ENCODE measurements around the gene LTBP1.
A peak's percentile ranks its signal among the peaks of the same experiment; 100 is the strongest.

The LTBP1 gene

DNA sequence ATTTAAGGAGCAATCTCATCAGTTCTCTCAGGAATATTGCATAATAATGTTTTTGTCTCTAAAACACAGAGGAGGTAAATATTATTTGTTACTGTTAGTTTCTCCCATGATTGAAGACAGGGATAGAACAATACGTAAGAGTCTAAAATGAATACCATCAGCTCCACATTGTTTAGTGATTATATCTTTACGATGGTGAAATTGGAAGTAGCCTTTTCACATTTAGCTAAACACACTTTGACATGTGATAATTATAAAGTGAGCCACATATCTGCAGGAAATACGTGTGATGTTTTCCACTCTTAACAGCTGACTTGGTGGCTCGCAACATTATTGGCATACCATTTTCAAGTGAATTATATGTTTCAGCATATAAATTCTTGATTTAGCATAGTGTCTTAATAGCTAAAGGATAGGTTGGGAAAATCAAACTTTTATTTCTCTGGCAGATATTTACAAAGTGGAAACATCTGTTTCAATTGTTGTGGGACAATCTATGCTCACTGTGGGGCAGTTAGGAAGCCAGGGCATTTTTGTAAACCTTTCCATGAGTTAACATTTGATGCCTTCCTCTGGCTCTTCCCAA is 321.6 kb downstream of the LTBP1 start:
- DNase-seq (ENCODE audit: low read depth), result no peak

DNA sequence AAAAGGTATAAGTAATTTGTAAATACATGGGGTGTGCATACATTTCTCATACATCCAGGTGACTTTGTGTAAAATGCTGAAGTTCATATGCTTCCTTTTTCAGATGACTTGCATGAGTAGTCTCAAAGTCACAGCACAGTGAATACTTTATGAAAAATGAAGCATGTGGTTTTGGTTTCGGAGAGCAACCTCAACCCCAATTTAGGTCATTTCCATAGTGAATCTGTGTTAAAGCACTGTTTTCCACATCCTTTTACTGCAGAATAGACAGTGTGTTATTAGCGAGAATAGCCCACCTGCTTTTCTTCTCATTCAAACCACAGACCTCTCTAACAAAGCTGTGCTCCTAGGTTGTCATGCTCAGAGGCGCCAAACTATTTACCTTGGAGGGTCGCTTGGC is 325.2 kb downstream of the LTBP1 start:
- DNase-seq (ENCODE audit: low read depth), result no peak

DNA sequence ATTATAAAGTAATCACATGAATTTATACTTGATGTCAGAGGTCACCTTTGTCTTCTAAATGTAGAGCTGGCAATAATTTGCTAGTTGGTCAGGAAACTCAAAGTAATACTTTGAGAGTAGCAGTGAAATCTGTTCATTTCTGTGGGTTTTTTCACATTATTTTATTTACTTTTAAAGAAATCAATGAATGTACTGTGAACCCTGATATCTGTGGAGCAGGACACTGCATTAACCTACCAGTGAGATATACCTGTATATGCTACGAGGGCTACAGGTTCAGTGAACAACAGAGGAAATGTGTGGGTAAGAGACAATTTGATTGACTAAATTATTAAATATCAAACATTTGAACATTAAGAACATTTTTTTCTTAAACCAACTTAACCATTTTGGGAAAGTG is 326.7 kb downstream of the LTBP1 start:
- DNase-seq (ENCODE audit: low read depth), result no peak

DNA sequence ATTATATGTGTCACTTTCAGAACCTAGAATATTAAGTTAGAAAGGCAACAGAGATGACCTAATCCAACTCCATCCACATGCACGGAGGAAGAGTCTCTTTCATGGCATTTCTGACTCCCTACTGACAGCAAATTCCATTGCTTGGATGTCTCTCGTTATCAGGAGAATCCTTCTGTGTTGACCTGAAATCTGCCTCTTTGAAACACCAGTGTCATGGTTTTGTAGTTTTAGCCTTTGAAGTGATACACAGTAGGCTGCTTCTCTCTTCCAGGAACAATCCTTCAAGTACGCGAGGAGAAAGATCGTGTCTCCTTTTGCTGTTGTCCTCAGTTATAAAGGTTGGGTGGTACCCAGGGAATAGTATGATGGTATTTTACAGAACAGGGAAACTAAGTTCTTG is 327.8 kb downstream of the LTBP1 start:
- DNase-seq (ENCODE audit: low read depth), result no peak

DNA sequence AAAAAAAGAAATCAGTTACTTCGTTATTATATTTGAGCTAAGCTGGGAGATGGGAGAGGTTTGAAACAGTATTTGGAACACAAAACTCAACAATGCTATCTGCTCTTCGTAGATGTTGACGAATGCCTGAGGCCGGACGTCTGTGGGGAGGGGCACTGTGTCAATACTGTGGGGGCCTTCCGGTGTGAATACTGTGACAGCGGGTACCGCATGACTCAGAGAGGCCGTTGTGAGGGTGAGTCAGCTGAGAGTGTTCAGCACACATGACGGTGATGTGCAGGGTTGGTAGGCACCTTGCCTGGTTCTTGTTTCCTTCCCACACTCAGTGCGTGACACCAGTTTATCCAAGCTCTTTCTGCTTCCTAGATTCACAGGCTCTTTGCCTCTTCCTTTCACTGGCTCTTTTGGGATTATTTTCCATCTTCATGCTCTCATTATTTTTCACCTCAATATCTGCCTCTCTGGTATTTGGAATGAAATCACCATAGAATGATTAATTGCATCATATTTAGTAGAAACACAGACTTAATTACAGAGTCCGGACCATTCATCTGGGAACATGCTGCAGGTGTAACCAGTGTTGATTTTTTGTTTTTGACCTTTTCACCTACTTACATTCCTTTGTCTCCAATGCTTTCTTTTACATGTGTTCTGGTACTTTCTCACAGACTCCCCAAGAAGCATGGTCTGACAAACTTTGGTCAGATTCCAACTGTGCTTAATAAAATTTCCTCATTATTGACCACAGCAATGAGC is 329.1 kb downstream of the LTBP1 start:
- DNase-seq (ENCODE audit: low read depth), result peak; percentile 11

DNA sequence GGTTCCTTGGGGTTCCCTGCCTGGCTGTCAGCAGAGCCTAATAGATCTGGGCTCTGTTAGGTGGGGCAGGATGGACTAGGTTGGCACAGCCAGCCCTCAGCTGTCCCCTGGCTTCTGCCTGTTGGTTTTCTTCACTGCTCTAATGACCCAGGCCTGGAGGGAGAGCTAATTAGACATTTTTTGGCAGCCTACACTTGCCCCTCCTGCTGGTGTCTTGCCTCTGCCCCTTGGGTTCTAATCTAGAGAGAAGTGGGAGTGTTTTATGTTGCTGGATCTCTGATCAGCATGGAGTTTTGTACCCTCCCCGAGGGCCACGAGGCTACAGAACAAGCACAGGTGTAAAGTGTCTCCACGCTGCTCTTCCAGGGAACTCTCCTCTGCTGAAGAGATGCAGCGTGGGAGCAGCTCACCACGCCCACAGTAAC is 330.3 kb downstream of the LTBP1 start:
- no peak for DNase-seq (ENCODE audit: low read depth)

DNA sequence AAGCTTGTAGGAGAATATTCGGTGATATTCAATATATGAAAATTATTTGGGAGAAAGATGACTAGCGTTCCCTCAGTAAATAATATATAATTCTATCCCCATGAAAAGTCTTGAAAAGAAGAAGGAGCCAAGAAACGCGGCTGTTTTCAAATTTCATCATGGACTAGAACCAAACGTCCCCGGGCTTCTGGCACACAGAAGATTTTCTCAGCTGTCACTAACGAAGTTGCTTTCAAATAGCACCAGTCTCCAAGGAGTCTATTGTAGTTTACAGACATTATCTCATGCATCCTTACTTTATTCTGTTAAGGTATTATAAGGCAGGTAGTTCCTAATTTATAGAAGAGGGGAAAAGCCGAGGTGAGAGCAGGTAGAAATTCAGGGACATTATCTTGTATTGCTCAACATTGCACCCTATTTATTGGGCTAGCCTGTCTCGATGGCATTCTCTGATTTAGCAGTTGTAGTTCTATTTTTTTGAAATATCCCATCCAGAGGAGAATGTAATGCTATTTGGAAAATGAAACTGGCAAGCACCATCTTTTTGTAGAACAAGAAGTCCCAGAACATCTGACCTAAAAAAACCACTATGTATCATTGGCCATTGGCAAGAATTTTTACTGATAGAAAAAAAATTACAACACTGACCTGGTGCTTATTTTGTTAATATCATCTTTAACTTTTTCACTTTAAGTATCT is 331.6 kb downstream of the LTBP1 start:
- DNase-seq (ENCODE audit: low read depth), result no peak

DNA sequence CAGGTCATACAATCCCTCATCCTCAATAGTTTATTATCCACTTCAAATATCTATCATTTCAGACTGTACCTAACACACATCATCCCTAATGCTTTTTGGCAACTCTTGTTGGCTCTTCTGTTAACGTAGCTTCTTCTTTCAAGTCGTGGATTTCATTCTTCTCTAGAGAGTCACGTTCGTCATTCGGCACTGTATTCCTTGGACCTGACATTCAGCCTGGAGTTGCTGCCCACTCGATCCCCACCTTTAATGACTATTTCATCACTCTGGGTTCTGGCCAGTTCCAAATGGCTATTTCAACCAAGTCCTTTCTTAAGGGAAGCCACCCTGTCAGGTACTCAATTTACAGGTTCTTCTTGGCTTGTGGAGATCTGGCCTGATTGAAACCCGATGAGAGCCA is 337.5 kb downstream of the LTBP1 start:
- DNase-seq (ENCODE audit: low read depth), result no peak

DNA sequence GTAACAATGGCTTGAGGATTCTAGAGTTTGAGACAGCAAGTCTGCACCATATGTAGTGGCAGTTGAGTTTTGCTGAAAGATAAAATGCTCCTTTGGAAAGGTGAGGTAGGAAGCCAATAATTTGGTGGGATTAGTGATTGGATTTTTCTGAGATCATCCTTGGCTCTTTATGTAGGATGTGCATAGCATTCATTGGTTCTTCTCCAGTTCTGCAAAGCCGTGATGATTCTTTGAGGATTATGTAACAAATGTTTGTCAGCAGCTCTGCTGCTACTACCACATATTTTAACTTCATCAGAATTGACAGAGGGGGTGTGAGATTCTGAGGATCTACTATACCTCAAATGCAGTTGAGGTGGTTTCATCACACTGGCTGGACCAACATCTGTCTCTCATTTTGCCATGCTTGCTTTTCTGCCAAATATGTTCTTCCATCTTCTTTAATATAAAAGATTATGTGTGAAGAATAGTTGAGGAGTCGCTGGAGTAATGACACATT is 340.8 kb downstream of the LTBP1 start:
- no peak for DNase-seq (ENCODE audit: low read depth)

DNA sequence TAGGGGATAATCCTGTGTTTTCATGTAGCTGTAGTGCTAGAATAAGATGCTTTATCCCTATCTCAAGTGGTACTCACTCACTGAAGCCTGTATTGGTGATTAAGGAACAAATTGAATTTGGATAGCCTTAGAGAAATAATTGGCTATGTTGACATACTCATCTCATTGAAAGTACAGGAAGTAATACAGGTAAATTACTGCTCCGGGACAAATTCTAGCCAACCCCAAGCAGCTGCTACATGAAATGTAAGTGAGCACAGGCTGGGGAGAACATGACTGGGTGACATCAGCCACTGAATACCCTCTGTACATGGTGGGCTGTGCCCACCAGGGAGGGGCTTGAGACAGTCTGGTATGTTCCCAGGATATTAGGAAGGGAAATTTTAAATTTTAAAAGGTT is 341.3 kb downstream of the LTBP1 start:
- DNase-seq (ENCODE audit: low read depth), result no peak

DNA sequence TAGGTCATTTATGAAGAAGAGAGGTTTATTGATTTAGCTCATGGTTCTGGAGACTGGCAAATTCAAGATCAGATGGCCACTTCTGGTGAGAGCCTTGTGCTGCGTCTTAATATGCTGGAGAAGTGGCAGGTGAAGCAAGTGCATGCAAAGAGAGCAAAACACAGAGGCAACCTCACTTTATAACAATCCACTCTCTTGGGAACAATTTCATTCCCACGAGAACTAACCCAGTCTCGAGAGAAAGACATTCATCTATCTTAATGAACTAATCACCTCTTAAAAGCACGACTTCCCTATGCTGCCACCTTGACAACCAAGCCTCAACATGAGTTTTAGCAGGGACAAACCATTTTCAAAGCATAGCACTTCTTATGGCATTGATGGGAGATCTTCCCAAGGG is 343.2 kb downstream of the LTBP1 start:
- no peak for DNase-seq (ENCODE audit: low read depth)

DNA sequence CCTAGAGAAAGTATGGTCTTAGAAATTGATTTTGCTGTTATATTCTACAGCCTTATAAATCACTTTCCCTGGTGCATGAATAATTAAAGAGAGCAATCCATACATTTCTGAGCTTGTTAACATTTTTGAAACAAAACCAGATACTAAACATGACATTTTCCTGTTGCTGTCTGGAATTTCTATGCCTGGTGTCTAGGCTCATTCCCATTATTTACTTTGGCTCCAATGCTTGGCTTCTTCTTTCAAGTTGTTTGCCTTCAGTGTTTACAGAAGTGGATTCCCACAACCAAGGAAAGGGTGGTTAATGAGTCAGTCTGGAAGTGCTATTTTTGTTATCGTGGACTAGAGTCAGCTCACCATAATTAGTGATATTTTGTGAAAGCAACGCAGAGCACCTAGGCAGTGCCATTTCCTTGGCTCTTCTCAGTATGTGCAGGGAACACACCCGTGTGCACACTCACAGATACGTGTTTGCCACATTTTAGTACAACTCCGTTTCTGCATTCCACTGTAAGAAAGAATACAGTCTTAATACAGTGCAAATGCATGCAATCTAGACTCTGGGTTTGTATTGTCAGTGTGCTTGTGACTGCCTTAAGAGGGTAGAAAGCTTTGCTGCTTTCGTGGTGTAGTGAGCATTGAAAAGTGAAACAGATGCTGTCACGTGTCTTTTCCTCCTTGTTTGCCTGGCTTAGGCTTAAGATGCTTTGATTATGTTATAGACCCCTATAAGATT is 344.7 kb downstream of the LTBP1 start:
- no peak for DNase-seq (ENCODE audit: low read depth)

DNA sequence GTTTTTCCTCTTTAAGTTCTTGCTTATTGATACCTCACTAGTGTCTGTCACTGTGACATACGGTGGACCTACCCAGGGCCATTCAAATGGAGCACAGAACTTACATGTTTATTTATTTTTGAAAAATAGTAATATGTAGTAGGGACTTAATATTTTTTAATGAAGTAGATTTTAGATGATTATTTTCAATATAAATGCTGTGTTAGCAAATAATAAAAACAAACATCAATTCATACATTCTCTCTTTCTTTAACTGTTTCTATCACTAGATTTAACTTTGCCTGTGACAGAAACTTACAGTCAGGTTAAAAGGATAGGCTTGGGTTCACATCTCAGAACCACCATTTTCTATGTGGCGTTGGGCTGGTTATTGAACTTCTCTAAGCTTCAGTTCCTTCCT is 345.3 kb downstream of the LTBP1 start:
- DNase-seq (ENCODE audit: low read depth), result no peak

DNA sequence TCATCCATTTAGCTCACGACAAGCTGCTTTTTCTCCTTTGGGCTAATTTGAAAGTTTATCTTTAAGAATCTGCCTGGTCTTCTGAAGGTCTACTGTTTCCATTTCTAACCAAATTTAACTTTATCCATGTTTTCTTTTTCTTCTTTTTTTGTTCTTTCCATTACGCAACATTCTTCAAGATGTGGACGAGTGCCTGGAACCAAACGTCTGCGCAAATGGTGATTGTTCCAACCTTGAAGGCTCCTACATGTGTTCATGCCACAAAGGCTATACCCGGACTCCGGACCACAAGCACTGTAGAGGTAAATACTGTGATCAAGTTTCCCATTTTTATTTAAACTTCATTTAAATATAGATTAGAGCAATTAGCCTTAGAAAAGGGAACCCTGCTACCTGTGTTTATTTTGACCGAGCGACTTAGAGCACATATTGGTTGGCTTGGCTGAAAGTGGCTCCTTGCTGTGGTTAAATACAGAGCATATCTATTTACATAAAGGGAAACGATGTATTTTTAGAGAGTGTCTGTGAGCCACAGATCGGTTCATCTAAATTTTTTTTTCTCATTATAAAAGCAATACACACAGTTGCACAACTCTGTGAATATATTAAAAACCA is 346.3 kb downstream of the LTBP1 start:
- no peak for DNase-seq (ENCODE audit: low read depth)

DNA sequence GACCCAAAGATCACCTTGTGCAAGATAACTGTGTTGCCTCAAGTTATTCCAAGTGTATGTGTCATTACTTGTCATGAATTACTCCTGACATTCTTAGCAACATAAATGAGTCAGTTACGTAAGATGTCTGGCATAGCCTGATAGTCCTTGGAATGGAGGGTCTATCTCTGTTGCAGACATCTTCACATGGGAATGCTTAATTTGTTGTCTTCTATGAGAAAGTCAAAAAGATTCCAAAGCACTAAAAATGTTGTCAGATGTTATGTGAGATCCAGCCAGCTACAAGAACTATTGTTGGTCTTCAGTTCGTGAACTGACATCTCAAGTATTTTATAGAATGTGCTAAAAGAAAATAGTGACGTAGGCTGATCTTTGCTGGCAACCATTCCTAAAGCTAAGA is 351.5 kb downstream of the LTBP1 start:
- DNase-seq (ENCODE audit: low read depth), result no peak

DNA sequence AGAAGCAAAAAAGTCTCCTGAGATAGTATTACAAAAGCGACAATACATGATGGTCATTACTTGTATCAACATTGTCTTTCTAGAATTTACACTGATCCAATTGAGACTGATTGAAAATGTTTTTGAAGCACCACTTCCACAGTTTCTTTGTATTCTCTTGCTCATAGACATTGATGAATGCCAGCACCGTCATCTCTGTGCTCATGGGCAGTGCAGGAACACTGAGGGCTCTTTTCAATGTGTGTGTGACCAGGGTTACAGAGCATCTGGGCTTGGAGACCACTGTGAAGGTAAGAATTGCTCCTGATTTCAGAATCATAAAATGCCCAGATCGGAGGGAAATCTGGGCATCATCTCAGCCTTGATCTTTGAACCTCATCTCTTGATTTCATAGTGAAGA is 354.6 kb downstream of the LTBP1 start:
- DNase-seq (ENCODE audit: low read depth), result no peak

DNA sequence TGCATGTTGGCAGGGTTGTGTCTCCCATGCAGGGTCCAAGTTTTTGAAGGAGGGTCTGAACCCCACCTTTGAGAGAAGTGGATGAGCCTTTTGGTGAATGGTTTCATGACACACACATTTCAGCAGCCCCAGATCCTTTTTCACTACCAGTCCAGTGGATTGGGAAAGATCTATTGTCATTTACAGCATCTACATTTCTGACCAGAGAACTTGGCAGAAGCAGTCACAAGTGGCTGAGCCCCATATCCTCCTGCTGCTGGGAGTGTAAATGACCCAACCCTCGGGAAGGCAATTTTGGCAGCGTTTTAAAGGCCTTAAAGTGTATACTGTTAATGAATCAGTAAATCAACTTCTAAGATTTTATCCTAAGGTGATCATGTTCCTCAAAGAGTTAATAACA is 355.6 kb downstream of the LTBP1 start:
- no peak for DNase-seq (ENCODE audit: low read depth)

DNA sequence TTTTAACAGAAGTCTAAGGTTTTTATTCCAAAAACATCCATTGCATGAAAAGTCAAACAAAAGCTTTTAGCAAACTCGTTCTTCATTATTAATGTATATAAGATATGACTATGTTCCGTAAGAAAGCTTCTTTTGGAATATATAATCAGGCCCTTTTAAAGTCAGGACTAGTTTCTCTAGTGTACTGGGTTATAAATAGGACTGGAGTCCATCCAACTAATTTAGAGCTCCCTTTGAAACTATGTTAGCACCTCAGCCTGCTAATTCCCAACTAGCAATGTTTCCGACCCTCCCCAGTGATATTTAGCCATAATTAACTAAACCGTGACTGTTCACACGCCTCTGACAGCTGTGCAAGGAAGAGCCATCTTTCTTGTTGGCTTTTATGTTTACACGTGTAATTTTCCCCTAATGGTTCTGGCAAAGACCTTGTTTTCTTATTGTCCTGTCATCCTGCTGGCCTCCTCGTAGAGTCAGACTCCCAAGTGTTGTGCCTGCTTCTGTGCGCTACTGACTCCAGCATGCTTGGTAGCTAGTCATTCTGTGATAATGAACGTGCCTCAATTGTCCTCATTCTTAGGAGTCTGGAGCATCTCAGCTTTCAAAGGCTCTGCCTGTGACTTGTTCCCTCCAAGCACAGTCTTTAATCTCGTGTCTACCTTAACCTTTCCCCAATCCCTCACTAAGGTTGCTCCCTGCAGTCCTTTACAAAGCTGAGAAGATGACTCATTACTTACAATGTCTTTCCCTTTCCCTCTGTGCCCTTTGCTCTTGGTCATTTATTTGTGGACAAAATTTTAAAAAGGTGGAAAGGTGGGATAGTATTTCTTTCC is 357.5 kb downstream of the LTBP1 start:
- no peak for DNase-seq (ENCODE audit: low read depth)

DNA sequence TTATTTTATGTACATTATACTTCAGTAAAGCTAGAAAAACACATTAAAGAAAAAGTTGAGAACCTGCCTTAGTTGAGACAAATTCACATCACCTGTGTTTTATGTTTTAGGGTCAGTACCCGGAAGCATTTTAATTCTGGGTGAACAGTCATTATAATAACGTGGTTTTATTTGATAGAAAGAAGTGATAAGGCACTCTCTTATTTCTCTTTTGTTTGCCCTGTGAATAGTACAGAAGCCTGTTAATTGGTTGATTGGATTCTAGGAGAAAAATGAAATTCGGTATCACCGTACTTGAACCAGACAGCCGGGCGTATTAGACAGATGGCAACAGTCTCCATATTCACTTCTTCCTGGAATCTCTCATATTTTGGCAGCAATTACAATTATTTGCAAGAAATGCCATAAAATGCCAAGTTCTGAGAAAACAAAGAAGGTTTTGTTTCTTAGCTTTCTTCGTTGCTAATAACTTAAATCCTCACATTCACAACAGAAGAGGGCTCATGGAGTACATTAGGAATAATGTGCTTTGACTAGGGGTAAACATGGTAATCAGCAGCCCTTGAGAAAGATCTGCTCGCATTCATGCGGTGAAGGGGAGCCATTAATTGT is 361.0 kb downstream of the LTBP1 start:
- DNase-seq (ENCODE audit: low read depth), result no peak

DNA sequence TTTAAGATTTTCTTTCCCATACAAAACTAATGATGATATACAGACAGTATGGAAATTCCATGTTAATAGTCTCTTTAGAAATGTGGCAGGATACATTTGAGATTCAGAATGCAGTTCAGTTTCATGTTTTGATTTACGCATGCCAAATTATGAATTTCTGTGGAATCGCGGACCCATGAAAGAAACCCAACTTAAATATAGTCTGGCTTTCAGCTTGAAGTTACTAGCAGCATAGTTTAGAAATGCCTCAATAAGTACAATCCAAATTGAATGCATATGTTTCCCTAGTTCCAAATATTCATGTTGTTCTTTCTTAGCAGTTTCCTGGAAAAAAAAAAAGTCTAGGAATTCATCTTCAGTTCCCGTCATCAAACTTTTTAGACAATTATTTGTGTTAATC is 365.6 kb downstream of the LTBP1 start:
- no peak for DNase-seq (ENCODE audit: low read depth)

DNA sequence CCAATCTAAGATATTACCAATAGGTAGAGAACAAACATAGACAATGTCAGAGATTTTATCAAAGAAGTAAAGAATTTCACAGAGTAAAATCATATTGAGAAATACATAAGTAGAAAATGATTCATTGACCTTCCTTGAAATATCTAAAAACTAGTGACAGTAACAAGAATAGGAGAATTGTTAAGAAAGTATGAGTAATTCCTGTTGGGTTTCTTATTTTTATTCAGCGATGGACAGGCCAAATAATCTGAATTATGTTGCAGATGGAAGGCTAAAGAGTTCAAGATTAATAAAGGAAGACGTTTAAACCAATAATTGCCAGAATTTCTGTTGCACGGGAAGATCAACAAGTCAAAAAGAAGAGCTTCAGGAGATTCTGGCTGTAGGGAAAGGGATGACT is 366.3 kb downstream of the LTBP1 start:
- no peak for DNase-seq (ENCODE audit: low read depth)
